NB4 (cell line): ENCODE results near the gene IDE.

Experiments
- CTCF ChIP-seq: IDR thresholded peaks from one replicate; pipeline ENCODE4 v1.5.1; 2012; ENCODE audit warnings: low read depth, low read length
- MAX ChIP-seq: IDR thresholded peaks from 2 replicates; pipeline ENCODE4 v1.6.1; 2011; ENCODE audit warnings: low read depth, low read length
- MYC ChIP-seq: IDR thresholded peaks from 2 replicates; pipeline ENCODE4 v1.6.1; 2011; ENCODE audit warnings: low read depth, low read length
- POLR2A ChIP-seq: IDR thresholded peaks from 2 replicates; pipeline ENCODE4 v1.6.1; 2011; ENCODE audit warnings: mild to moderate bottlenecking; ENCODE audit not compliant: insufficient read length; ENCODE audit errors: extremely low read depth

GRCh38 chr10:92619368-92619767 is 45.5 kb upstream of the IDE start:
- TF ChIP-seq CTCF (no peak), POLR2A (no peak), MAX (no peak), MYC (no peak)
